Measurements from ENCODE around the gene NRXN2.
"Not testable (repeated sequence)": the region's sequence is repeated elsewhere in the genome, so short reads cannot be mapped to it uniquely, and the experiment has no call there.

NRXN2 gene

GRCh38 chr11:64561984-64562722, 160.8 kb downstream of the NRXN2 start:
- no peak for DNase-seq

DNA sequence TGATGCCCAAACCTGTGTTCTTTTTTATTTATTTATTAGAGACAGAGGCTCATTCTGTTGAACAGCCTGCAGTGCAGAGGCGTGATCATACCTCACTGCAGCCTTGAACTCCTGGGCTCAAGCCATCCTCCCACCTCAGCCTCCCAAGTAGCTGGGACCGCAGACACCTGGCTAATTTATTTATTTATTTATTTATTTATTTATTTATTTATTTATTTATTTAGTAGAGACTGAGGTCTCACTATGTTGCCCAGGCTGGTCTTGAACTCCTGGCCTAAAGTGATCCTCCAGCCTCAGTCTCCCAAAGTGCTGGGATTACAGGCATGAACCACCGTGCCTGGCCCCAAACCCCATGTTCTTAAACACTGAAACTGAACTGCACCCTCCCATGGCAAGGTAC, 161.6 kb downstream of the NRXN2 start:
- not testable (repeated sequence) for DNase-seq

DNA sequence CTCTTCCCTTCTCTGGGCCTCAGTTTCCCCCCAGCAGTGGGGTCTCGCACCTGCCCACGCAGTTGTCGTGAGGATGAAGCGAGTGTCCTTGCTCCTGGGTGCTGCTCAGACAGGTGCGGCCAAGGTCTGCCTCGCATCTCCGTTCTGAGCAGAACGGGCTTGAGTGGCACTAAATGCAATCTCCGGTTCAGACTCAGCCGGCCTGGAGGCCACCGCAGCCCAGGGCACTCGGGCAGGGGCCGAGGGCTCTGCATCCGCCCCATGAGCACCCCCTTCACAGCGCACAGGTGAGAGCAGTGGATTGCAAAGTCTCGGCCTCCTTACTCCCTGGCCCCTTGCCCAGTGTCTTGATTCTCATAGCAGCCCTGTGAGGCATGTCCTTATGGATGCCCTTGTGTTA, 162.1 kb downstream of the NRXN2 start:
- DNase-seq, result no peak

GRCh38 chr11:64560139-64560771, 162.7 kb downstream of the NRXN2 start:
- DNase-seq, result no peak

DNA sequence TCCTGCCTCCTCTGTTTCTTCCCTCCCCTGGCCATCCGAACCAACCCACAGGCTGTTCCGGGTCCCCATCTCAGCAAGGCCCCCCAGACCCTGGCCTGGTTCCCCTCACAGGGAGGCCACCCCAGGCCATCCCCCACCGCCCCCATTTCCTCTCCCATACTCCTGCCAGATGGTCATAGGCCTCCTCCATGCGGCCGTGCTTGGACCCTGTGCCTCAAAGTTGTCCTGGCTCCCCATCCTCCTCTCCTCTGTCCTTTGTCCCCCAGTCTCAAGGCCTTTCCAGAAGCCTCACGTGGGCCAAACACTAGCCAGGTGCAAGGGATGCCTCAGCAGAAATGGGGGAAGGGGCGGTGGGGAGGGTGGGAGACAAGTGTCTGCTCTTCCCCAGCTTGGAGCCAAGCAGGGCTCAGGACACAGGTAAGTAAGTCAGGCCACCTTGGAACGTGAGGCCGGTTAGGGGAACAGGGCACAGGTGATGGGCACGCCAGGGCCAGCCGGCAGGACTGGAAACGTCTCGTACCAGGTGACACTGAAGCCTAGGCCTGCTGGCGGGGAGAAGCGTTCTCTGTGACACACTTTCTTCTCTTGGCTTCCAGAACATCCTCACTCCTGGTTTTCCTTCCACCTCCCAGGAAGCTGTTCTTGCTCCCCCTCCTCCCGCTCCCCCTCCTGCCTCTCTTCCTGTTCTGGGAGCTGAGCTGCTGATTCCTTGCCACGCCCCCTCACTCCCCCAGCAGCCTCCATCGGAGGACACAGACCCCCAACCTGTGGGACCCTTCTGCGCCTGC, 163.5 kb downstream of the NRXN2 start:
- DNase-seq, result no peak

DNA sequence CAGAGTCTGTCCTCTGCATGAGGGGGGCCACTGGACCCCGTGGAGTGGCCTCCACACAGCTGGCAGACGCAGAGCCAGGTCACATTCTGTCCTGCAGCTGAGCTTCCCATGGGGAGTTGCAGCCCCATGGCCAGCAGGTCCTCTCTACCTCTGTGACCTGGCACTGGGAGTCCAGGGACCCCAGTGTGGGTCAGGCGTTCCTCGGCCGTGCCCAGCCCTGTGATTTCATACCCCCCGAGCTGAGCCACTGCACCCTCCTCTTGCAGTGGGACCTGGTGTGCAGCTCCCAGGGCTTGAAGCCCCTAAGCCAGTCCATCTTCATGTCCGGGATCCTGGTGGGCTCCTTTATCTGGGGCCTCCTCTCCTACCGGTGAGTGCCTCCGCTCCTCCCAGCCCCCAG, 164.1 kb downstream of the NRXN2 start:
- no peak for DNase-seq

DNA sequence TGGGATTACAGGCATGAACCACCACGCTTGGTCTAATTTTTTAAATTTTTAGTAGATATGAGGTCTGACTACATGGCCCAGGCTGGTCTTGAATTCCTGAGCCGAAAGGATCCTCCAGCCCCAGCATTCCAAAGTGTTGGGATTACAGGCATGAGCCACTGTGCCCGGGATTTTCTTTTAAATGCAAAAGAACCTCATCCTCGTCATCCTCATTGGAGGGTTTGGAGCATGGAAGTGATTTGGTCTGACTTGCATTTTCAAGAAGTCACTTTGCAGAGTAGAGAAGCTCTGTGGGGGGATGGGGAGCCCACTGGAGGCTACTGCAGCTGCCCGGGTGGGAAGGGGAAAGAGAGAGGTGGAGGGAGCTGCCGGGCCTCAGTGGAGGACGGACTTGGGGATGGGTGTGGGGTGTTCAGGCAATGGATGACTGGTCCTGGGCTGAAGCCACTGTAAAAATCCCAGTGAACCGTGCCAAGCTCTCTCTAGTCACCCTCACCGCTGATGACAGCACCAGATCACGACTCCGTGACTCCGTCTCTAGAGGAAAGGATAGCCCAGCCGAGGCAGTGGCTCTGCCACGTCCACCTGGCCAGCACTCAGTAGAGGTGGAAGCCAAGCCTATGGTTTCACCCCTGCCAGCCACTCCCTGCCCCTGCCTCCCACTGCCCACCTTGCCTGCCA, 164.8 kb downstream of the NRXN2 start:
- DNase-seq, result no peak

DNA sequence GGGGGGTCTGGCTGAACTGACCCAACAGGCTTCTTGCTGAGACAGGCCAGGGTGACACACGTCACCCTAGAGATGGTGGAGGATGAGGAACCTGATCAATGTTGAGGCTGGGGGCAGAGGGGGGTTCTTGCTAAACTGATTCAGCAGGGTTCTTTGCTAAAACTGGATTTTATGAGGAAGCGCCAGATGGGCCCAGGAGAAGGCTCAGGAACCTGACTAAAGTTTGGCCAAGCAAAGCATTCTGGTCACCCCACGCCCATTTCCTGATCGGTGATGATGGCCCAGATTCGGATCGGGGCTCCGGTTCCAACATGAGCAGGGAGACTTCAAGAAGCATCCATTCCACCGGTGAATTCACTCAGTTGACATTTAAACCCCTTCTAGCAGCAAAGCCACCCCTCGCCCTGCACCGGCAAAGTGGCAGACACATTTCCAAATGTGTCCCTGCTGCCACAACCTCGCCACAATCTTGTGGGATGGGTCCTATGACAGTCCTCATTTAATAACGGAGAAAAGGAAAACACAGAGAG, 166.2 kb downstream of the NRXN2 start:
- DNase-seq, result no peak

All from suppressor macrophage treated with lipopolysaccharide for 1 hour (primary cell).